OCI-M1 (cell line): ENCODE results near the gene EIF3A.
"Not testable (repeated sequence)": the region's sequence is repeated elsewhere in the genome, so short reads cannot be mapped to it uniquely, and the experiment has no call there.

ENCODE experiments used
- DNase-seq: peaks from one replicate; lab custom pipeline; 2025; lab: John Stamatoyannopoulos, UW

The EIF3A gene, protein sequence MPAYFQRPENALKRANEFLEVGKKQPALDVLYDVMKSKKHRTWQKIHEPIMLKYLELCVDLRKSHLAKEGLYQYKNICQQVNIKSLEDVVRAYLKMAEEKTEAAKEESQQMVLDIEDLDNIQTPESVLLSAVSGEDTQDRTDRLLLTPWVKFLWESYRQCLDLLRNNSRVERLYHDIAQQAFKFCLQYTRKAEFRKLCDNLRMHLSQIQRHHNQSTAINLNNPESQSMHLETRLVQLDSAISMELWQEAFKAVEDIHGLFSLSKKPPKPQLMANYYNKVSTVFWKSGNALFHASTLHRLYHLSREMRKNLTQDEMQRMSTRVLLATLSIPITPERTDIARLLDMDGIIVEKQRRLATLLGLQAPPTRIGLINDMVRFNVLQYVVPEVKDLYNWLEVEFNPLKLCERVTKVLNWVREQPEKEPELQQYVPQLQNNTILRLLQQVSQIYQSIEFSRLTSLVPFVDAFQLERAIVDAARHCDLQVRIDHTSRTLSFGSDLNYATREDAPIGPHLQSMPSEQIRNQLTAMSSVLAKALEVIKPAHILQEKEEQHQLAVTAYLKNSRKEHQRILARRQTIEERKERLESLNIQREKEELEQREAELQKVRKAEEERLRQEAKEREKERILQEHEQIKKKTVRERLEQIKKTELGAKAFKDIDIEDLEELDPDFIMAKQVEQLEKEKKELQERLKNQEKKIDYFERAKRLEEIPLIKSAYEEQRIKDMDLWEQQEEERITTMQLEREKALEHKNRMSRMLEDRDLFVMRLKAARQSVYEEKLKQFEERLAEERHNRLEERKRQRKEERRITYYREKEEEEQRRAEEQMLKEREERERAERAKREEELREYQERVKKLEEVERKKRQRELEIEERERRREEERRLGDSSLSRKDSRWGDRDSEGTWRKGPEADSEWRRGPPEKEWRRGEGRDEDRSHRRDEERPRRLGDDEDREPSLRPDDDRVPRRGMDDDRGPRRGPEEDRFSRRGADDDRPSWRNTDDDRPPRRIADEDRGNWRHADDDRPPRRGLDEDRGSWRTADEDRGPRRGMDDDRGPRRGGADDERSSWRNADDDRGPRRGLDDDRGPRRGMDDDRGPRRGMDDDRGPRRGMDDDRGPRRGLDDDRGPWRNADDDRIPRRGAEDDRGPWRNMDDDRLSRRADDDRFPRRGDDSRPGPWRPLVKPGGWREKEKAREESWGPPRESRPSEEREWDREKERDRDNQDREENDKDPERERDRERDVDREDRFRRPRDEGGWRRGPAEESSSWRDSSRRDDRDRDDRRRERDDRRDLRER (N-terminal part only)

DNA sequence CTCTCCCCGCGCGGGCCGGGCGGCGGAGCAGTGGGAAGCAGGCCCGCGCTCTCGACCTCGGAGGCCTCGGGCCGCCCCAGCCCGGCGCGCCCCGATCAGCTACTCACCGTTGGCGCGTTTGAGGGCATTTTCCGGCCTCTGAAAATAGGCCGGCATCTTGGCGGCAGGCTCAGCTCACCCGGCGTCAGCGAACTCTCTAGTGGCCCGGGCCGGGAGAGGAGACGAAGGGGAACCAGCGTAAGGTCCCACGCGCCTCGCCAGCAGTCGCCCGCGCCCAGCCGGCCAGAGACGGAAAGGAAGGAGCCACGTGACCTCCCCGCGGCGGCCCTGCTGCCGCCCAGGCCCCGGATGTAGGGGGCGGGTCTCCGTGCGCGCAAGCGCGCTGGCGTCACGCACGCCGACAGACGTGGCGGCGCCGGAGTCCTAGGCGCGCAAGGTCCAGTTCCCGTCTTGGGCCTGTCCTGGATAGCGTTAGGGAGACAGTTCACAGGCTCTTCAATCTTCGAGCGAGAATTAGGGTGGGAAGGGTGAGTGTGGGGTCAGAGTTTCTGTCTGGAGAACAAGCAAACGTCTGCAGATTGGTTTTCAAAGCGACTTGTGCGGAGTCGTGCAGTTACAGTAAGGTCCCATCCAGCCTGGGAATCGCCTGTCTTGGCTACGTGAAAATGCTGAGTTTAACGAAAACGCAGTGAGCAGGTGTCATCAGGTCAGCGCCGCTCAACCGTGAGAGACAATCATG lies at the start of gene EIF3A:
TSS of gene EIF3A (minus strand) at position 297 of the 739 bp plus-strand sequence. CDS start at position 156, 141 bp downstream.
- peak; percentile 98 for DNase-seq

DNA sequence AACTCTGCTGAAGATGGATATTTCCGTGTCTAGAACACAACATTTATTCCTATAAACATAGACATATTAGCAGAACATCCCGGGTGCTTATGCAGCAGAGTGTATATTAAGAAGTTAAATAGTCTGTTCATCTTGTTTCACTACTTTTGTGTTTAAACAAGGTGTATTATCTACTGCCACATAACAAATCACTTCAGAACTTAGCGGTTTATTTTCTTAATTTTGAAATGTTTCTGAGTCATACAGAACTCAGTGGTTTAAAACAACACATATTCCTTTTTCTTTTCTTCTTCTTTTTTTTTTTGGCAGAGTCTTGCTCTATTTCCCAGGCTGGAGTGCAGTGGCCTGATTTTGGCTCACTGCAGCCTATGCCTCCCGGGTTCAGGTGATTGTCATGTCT lies 49.1 kb upstream of the EIF3A start:
- no peak for DNase-seq

DNA sequence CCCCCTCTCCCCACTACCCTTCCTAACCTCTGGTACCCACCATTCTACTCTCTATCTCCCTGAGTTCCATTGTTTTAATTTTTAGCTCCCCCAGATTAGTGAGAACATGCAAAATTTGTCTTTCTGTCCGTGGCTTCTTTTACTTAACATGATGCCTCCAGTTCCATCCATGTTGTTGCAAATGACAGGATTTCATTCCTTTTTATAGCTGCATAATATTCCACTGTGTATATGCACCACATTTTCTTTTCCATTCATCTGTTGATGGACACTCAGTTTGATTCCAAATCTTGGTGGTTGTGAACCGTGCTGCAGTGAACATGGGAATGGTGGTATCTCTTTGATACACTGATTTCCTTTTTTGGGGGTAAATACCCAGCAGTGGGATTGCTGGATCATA lies 45.3 kb upstream of the EIF3A start:
- no peak for DNase-seq

DNA sequence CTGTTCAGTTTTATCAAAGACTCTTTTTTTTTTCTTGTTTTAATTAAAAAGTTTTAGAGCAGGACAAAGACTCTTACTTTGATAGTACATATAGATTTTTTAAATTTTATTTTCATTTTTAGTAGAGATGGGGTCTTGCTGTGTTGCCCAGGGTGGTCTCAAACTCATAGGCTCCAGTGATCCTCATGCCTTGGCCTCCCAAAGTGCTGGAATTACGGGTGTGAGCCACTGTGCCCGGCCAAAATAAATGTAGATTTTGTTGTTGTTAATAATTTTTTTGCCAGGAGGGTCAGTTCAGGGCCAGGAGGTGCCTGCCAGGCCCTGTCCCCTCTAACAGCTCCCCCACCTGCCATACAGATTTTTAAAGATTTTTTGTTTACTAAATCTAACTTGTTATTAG lies 40.3 kb upstream of the EIF3A start:
- DNase-seq: no peak

DNA sequence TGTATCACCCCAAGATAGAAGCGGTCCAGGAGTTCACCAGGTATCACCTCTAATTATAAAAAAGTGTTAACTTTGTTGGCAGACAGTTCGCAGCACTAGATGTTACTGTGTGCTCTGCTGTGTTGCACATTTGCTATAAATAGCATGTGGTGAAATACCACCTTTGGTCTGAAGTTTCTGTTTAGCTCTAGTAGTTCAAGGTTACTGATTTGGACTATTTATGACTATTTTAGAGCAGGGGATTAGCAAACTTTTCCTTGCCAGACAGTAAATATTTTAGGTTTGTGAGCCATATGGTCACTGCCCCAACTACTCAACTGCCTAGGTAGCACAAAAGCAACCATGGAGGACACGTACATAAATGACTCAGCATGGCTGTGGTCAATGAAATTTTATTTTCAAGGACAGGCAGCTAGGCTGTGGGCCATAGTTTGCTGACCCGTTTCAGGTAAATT lies 39.8 kb upstream of the EIF3A start:
- peak; percentile 59 for DNase-seq

DNA sequence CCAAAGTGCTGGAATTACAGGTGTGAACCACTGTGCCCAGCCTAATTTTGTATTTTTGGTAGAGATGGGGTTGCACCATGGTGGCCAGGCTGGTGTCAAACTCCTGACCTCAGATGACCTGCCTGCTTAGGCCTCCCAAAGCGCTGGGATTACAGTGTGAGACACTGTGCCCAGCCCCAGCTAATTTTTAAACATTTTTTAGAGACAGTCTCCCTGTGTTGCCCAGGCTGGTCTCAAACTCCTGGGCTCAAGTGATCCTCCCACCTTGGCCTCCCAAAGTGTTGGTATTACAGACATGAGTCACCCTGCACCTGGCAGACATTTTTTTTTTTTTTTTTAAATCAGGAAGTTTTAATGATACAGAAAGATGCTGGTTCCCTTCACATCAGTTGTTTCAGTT lies 38.8 kb upstream of the EIF3A start:
- no peak for DNase-seq

DNA sequence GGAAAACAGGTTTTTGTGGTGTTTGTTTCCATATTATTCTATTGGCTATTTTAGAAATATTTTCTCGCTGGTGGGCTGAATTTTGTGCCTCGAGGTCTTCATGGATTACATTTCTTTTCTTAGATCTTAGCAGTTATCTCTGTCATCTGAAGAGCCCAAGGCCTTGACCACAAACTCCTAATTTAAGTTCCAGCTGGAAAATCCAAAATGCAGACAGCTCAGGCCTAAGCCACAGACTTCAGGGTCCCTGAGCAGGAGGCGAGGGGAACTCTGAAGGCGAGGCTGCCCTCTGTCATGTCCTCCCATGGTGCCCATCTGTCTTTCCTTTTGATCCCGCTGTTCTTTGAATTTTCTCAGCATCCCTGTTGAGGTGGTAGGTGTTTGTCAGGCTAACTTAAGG lies 37.6 kb upstream of the EIF3A start:
- no peak for DNase-seq

DNA sequence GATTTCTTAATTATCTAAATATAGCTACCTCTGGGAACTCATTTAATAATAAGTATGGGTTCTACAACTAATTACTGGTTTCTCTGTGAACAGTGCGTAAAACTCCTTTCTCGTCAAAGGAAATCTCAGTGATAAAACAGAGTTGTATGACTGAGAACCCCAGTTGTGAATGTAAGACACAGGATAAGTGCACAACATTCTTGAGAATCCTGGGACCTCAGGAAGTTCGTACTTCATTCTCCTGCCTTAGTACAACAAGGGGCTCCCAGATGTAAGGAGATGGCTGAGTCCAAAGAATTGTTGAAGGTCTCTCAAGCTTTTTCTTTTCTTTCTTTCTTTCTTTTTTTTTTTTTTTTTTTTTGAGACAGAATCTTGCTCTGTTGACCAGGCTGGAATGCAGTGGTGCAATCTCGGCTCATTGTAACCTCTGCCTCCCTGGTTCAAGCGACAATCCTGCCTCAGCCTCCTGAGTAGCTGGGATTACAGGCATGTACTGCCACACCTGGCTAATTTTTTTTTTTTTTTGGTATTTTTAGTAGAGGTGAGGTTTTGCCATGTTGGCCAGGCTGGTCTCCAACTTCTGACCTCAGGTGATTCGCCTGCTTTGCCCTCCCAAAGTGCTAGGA lies 35.8 kb upstream of the EIF3A start:
- DNase-seq: no peak

DNA sequence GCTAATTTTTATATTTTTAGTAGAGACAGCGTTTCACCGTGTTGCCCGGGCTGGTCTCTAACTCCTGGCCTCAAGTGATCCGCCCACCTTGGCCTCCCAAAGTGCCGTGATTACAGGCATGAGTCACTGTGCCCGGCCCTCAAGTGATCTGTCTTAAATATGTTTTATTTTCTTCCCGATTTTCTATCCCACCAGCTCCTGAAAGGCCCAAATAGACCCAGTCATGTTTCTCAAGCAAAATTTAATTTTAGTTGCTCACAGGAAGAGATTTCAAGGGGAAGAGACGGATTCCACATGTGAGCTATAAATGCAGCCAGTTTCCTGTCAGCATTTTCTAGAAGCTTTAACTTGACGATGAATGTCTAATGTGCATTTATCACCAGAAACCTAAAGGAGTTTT lies 35.3 kb upstream of the EIF3A start:
- no peak for DNase-seq

DNA sequence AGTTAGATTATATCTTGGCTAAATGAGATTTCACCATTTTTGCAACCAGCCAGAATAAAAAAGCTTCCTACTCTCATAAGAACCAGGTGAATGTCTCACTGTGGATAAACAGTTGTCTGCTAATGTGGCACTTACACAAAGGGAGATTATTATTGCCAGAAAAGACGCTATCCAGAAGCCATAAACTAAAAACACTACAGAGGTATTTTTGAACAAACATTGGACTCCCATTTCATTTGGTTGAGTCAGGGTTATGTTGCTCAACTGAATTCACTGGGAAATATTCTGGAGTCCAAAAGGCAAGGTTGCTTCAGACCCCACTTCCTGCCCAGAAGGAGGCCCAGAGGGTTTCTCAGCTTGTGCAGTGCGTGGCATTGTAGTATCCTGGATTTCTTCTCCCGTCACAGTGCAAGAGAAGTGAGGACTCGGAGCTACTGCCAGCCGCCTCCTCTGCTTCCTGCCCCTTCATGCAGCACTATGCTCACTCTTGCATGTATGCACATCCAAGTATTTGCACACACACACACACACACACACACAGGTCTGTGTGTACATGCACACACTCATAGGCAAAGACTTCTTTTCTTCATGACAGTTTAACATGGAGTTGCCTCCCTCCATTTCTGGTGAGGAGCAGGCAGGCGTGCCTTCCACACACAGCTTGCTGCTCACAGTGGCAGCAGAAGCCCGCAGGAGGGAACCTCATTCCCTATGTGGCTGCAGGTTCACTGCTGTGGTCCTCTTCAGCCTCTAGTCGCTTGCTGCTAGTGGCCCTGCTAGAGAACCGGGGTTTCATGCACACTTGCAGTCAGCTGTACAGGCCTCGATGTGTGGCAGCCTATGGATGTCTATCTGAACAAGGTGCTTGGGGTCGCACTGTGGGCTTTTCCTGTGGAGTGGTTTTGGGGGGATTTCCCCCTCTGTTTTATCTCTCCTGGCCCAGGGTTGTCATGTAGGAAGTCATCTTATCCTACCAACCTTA lies 33.4 kb upstream of the EIF3A start:
- no peak for DNase-seq

DNA sequence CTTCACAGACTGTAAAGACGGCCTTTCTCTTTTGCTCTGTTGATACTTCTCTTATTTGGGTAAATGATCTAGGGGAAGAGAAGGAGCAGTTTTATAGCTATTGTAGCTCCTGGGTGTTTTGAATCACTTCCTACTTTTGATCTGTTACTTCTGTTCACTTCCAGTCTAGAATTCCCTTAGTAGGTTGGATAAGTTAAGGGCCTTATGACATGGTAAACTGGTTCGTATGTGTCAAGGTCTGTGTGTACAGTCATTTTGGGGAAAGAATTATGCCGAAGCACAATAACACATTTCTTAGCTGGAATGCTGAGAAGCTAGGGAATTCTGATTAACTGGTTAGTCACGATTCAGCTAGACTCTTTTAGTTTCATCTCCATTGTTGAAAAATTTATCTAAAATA lies 31.4 kb upstream of the EIF3A start:
- DNase-seq: no peak

DNA sequence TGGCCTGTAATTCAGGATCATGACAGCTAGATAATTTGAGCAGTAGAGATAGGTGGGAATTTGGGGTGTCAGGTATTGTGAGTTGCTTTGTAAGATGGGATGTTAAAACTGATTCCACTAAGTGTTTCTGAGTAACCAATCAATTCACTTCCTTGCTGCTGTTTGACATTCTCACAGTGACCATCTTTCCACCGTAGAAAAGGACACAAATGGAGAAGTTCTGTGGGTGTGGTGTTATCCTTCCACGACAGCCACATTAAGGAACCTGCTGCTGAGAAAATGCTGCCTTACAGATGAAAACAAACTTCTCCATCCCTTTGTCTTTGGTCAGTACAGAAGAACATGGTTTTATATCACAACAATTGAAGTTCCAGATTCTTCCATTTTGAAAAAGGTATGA lies 27.2 kb upstream of the EIF3A start:
- not testable (repeated sequence) for DNase-seq

DNA sequence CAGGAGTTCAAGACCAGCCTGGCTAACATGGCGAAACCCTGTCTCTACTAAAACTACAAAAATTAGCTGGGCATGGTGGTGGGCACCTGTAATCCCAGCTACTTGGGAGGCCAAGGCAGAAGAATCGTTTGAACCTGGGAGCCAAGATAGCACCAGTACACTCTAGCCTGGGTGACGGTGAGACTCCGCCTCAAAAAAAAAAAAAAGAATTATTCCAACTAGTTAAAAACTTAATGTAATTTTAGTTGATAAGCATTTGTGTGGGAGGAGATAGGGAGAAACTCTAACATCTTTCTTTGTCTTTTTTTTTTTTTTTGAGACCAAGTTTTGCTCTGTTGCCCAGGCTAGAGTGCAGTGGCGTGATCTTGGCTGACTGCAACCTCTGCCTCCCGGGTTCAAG lies 26.5 kb upstream of the EIF3A start:
- not testable (repeated sequence) for DNase-seq

DNA sequence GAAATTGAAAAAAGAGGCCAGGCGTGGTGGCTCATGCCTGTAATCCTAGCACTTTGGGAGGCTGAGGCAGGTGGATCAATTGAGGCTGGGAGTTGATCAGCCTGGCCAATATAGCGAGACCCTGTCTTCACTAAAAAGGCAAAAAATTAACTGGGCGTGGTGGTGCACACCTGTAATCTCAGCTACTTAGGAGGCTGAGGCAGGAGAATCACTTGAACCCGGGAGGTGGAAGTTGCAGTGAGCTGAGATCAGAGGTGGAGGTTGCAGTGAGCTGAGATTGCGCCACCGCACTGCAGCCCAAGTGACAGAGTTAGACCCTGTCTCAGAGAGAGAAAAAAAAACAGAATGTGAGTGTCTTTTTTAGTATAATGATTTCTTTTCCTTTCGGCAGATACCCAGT lies 25.3 kb upstream of the EIF3A start:
- DNase-seq: not testable (repeated sequence)

DNA sequence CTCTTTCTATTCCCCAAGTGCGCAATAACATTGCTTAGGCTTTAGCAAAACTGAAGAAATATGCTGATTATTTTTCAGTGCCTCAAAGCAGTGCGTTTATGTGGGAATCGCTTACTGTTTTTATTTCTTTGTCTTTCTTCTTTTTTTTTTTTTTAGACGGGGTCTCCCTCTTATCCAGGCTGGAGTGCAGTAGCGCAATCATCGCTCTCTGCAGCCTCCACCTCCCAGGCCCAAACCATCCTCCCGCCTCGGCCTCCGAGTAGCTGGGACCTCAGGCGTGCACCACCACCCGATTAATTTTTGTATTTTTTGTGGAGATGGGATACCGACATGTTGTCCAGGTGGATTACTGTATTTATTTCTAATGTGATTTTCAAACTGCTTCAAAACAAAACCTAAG lies 24.5 kb upstream of the EIF3A start:
- DNase-seq: no peak

DNA sequence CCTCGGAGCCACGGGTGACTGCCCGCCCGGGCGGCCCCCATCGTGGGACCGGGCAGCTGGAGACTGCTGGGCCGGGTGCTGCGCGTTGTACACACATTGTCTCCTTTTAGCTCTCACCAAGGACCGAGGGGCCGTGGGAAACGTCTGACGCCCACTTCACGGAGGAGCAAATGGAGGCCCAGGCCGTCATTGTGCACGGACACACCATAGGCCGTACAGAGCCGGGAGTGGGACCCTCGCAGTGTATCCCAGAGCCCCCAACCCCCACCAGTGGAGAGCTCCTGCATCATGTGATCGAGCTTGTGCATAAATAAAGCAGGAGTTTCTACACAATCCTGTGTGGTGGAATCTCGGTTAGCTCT lies 24.0 kb upstream of the EIF3A start:
- DNase-seq: peak; percentile 40

DNA sequence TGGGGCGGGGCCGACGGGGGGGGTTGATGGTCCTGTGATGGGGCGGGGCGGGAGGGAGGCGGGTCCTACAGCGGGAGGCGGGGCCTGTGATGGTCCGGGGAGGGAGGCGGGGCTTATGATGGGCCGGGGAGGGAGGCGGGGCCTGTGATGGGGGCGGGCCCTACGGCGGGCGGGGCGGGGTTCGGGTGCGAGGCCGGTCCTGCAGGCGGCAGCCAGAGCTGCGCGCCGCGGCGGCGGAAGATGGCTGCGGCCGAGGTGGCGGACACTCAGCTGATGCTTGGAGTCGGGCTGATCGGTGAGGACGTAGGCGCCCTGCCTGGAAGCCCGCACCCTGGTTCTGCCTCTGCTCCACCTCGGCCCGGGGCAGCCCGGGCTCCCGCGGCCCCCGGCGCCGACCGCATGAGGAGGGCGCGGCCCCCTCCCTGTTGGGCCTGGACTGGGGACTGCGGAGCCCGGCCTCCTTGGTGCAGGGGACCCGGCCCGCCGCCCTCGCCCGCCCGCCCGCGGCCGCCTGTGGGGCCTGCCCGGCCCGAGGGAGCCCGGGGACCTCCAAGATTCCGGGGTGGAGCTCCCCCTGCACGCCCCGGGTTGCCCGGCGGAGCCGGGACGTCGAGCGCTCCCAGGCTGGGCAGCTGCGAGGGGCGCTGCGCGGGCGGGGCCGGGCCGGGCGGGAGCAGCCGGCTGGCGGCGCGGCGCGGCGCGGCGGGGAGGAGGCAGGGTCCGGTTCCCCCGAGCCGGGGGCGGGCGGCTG lies 23.5 kb upstream of the EIF3A start, which contains the start of gene DENND10:
TSS of gene DENND10 (plus strand) at position 211 of the 751 bp plus-strand sequence. CDS start at position 241, 30 bp downstream.
- peak; percentile 86 for DNase-seq

DNA sequence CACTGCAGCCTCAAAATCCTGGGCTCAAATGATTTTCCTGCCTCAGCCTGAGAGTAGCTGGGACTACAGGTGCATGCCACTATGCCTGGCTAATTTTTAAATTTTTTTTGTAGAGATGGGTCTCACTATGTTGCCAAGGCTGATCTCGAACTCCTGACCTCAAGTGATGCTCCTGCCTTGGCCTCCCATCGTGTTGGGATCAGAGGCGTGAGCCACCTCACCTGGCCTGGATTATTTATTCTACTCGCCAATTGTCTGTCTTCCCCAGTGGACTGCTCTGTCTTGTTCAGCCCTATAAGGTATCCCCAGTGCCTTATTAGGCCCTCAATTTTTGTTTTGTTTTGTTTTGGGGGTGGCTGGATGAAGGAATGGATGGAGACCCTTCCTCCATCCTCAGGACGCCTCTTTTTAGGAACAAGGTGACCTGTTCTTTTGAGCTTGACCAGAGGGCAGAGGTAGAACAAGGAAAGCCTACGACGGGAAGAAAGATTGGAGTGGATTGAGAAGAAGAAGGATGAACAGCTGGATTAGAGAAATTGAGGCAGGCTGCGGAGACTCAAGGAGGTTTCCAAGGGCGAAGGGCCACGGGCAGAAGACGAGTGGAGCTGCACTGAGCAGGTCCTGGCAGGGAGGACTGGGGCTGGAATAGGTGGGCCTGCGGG lies 22.8 kb upstream of the EIF3A start:
- no peak for DNase-seq
